ENCODE measurements around the gene THSD4.

THSD4 gene

GRCh38 chr15:71463156-71463665, 347.9 kb downstream of the THSD4 start:
- H3K4me1 ChIP-seq (ENCODE audit: control insufficient read depth, low read depth, low read length), result peaks cover 17% of the 10 kb centered on the region
- no peak overlapping the region for H3K27ac ChIP-seq (ENCODE audit: low read length)
- H3K36me3 ChIP-seq (ENCODE audit: control insufficient read depth, low read depth, low read length), result no peaks in the 10 kb centered on the region
- H3K4me3 ChIP-seq (ENCODE audit: low read length), result no peak overlapping the region
- no peaks in the 10 kb centered on the region for H3K9me3 ChIP-seq (ENCODE audit: control insufficient read depth, low read depth, low read length)
- no peaks in the 10 kb centered on the region for H3K27me3 ChIP-seq (ENCODE audit: control insufficient read depth, insufficient read depth, low read length)
- H3K9ac ChIP-seq (ENCODE audit: low read length), result no peak overlapping the region

- H3K27ac ChIP-seq (ENCODE audit: low read length), result no peak overlapping the region
Measured at GRCh38 chr15:71465131-71465955, 350.1 kb downstream of the THSD4 start.

GRCh38 chr15:71468715-71469114, 353.4 kb downstream of the THSD4 start:
- Histone ChIP-seq H3K4me3 (ENCODE audit: low read length) (no peak overlapping the region), H3K27me3 (ENCODE audit: control insufficient read depth, insufficient read depth, low read length) (no peaks in the 10 kb centered on the region), H3K4me1 (ENCODE audit: control insufficient read depth, low read depth, low read length) (peaks cover 14% of the 10 kb centered on the region)

More at GRCh38 chr15:71465131-71465955, 350.1 kb downstream of the THSD4 start:
- no peaks in the 10 kb centered on the region for H3K27me3 ChIP-seq (ENCODE audit: control insufficient read depth, insufficient read depth, low read length)
- H3K4me3 ChIP-seq (ENCODE audit: low read length), result no peak overlapping the region
- H3K36me3 ChIP-seq (ENCODE audit: control insufficient read depth, low read depth, low read length), result no peaks in the 10 kb centered on the region
- H3K9ac ChIP-seq (ENCODE audit: low read length), result no peak overlapping the region
- no peaks in the 10 kb centered on the region for H3K9me3 ChIP-seq (ENCODE audit: control insufficient read depth, low read depth, low read length)
- H3K4me1 ChIP-seq (ENCODE audit: control insufficient read depth, low read depth, low read length), result peaks cover 14% of the 10 kb centered on the region

DNA sequence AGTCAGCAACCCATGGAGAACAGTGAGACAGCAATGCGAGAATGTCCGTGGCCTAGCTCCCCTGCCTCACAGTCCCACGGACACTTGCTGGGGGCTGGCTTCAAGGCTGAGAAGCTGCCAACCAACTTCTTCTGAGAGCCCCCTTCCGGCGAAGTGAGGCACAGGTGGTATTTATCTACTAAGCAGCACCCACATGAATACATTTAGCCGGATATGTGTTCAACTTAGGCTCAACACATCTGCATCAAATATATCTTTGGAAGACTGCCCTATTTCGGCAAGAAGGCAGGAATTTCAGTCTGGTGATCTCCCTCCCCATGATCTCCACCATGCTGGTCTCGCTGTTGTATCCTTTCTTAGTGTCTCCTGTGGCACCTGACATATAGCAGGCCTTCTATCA, 354.1 kb downstream of the THSD4 start:
- no peaks in the 10 kb centered on the region for H3K36me3 ChIP-seq (ENCODE audit: control insufficient read depth, low read depth, low read length)
- no peak overlapping the region for H3K4me3 ChIP-seq (ENCODE audit: low read length)
- H3K9ac ChIP-seq (ENCODE audit: low read length), result no peak overlapping the region
- peaks cover 14% of the 10 kb centered on the region for H3K4me1 ChIP-seq (ENCODE audit: control insufficient read depth, low read depth, low read length)
- H3K27ac ChIP-seq (ENCODE audit: low read length), result no peak overlapping the region
- no peaks in the 10 kb centered on the region for H3K9me3 ChIP-seq (ENCODE audit: control insufficient read depth, low read depth, low read length)
- no peaks in the 10 kb centered on the region for H3K27me3 ChIP-seq (ENCODE audit: control insufficient read depth, insufficient read depth, low read length)

More at GRCh38 chr15:71468715-71469114, 353.4 kb downstream of the THSD4 start:
- no peaks in the 10 kb centered on the region for H3K9me3 ChIP-seq (ENCODE audit: control insufficient read depth, low read depth, low read length)
- H3K27ac ChIP-seq (ENCODE audit: low read length), result no peak overlapping the region
- H3K36me3 ChIP-seq (ENCODE audit: control insufficient read depth, low read depth, low read length), result no peaks in the 10 kb centered on the region
- no peak overlapping the region for H3K9ac ChIP-seq (ENCODE audit: low read length)

DNA sequence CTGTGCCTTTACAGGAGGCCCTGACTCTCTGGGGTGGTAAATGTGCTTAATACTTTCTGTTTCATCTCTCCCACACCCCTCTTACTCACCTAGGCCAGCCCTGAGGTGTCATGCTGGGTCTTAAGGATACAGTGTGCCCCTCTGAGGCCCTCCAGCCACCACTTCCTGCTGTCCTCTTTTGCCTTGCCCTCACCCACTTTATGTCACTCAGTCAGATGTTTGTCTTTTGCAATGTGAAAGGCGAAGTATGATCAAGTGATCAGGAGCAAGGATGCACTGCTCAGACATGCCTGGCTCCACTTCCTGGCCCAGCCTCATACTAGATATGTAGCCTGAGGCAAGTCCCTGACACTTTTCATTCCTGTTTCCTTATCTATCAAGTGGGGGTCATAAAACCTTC, 356.1 kb downstream of the THSD4 start:
- peaks cover 2% of the 10 kb centered on the region for H3K4me1 ChIP-seq (ENCODE audit: control insufficient read depth, low read depth, low read length)
- no peaks in the 10 kb centered on the region for H3K9me3 ChIP-seq (ENCODE audit: control insufficient read depth, low read depth, low read length)
- no peaks in the 10 kb centered on the region for H3K27me3 ChIP-seq (ENCODE audit: control insufficient read depth, insufficient read depth, low read length)
- H3K9ac ChIP-seq (ENCODE audit: low read length), result no peak overlapping the region
- H3K36me3 ChIP-seq (ENCODE audit: control insufficient read depth, low read depth, low read length), result no peaks in the 10 kb centered on the region
- no peak overlapping the region for H3K4me3 ChIP-seq (ENCODE audit: low read length)
- no peak overlapping the region for H3K27ac ChIP-seq (ENCODE audit: low read length)

DNA sequence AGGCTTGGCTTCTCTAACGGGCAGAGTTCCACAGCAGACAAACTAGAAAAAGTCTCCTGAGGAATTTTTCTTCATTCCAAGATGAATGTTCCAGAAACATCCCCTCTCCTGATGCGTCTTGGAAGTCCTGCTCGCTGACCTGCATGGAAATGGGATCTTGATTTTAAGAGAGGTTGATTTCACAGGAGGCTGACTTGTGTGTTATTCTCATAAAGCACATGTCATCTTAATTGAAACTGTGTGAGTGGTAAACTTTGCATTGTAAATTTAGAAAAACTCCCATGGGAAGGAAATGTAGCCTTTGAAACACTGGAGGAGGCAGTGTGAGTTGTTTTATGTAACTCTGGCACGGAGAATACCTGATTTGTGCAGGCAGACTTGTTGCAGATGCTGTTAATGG, 357.3 kb downstream of the THSD4 start:
- H3K36me3 ChIP-seq (ENCODE audit: control insufficient read depth, low read depth, low read length), result no peaks in the 10 kb centered on the region
- no peak overlapping the region for H3K9ac ChIP-seq (ENCODE audit: low read length)
- H3K4me3 ChIP-seq (ENCODE audit: low read length), result no peak overlapping the region
- no peaks in the 10 kb centered on the region for H3K27me3 ChIP-seq (ENCODE audit: control insufficient read depth, insufficient read depth, low read length)
- H3K27ac ChIP-seq (ENCODE audit: low read length), result no peak overlapping the region
- H3K9me3 ChIP-seq (ENCODE audit: control insufficient read depth, low read depth, low read length), result no peaks in the 10 kb centered on the region
- no peaks in the 10 kb centered on the region for H3K4me1 ChIP-seq (ENCODE audit: control insufficient read depth, low read depth, low read length)

- H3K4me1 ChIP-seq (ENCODE audit: control insufficient read depth, low read depth, low read length), result no peaks in the 10 kb centered on the region
- H3K4me3 ChIP-seq (ENCODE audit: low read length), result no peak overlapping the region
- no peak overlapping the region for H3K9ac ChIP-seq (ENCODE audit: low read length)
- no peaks in the 10 kb centered on the region for H3K9me3 ChIP-seq (ENCODE audit: control insufficient read depth, low read depth, low read length)
- H3K27ac ChIP-seq (ENCODE audit: low read length), result no peak overlapping the region
- H3K27me3 ChIP-seq (ENCODE audit: control insufficient read depth, insufficient read depth, low read length), result no peaks in the 10 kb centered on the region
- no peaks in the 10 kb centered on the region for H3K36me3 ChIP-seq (ENCODE audit: control insufficient read depth, low read depth, low read length)
Measured at GRCh38 chr15:71473751-71474150, 358.5 kb downstream of the THSD4 start.

- Histone ChIP-seq H3K36me3 (ENCODE audit: control insufficient read depth, low read depth, low read length) (no peaks in the 10 kb centered on the region), H3K27ac (ENCODE audit: low read length) (no peak overlapping the region), H3K4me1 (ENCODE audit: control insufficient read depth, low read depth, low read length) (no peaks in the 10 kb centered on the region), H3K9me3 (ENCODE audit: control insufficient read depth, low read depth, low read length) (no peaks in the 10 kb centered on the region), H3K4me3 (ENCODE audit: low read length) (no peak overlapping the region), H3K27me3 (ENCODE audit: control insufficient read depth, insufficient read depth, low read length) (no peaks in the 10 kb centered on the region), H3K9ac (ENCODE audit: low read length) (no peak overlapping the region)
Measured at GRCh38 chr15:71476823-71477222, 361.6 kb downstream of the THSD4 start.

- Histone ChIP-seq H3K27me3 (ENCODE audit: control insufficient read depth, insufficient read depth, low read length) (no peaks in the 10 kb centered on the region), H3K9me3 (ENCODE audit: control insufficient read depth, low read depth, low read length) (no peaks in the 10 kb centered on the region), H3K27ac (ENCODE audit: low read length) (no peak overlapping the region), H3K9ac (ENCODE audit: low read length) (no peak overlapping the region), H3K4me1 (ENCODE audit: control insufficient read depth, low read depth, low read length) (no peaks in the 10 kb centered on the region), H3K36me3 (ENCODE audit: control insufficient read depth, low read depth, low read length) (no peaks in the 10 kb centered on the region), H3K4me3 (ENCODE audit: low read length) (no peak overlapping the region)
Measured at GRCh38 chr15:71480556-71480955, 365.3 kb downstream of the THSD4 start.

DNA sequence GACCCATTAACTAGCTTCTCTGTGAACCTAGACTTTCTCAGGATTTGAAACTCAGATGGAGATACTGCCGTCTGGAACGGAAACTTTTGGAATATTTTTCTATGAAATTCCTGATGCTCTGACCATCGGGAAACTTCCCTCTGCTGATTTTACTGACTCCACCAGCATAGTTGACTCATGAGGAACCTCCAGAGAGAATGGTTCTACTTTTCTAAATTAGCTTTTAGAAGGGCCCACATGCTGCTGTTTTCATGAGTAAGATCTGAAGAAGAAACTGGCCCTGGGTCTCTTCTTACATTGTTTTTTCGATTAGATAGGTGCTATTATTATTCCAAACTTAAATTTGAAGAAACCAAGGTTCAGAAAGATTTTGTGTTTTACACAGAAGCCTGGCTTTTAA, 368.8 kb downstream of the THSD4 start:
- no peak overlapping the region for H3K27ac ChIP-seq (ENCODE audit: low read length)
- no peaks in the 10 kb centered on the region for H3K36me3 ChIP-seq (ENCODE audit: control insufficient read depth, low read depth, low read length)
- no peak overlapping the region for H3K9ac ChIP-seq (ENCODE audit: low read length)
- H3K27me3 ChIP-seq (ENCODE audit: control insufficient read depth, insufficient read depth, low read length), result no peaks in the 10 kb centered on the region
- no peaks in the 10 kb centered on the region for H3K4me1 ChIP-seq (ENCODE audit: control insufficient read depth, low read depth, low read length)
- H3K9me3 ChIP-seq (ENCODE audit: control insufficient read depth, low read depth, low read length), result no peaks in the 10 kb centered on the region
- H3K4me3 ChIP-seq (ENCODE audit: low read length), result no peak overlapping the region

DNA sequence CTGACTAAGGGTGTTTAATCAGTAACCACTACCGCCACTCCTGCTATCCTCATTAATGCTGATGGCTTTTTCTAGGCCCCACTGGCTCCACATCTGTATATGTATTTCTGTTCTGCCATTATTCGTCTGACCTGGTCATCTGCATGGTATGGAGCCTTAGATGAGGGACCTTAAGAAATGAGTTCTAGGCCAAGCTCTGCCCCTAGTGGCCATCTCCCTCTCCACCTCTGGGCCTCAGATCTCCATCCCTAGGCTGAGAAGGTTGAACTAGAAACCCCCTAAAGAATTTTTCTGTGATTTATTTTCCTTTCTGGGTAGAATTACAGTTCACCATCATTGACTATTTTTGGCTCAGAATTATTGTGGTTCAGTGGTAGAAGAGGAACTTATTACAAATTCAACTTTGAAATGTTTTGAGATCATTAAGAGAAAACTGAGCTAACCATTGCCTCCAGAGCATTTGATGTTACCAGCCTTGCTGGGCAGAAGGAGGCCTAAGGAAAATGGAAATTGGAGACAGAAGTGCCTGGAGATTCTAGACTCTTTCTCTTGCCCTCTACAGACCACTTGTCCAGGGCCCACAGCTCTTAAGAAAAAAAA, 369.9 kb downstream of the THSD4 start:
- H3K9me3 ChIP-seq (ENCODE audit: control insufficient read depth, low read depth, low read length), result no peaks in the 10 kb centered on the region
- no peak overlapping the region for H3K4me3 ChIP-seq (ENCODE audit: low read length)
- no peak overlapping the region for H3K9ac ChIP-seq (ENCODE audit: low read length)
- no peak overlapping the region for H3K27ac ChIP-seq (ENCODE audit: low read length)
- no peaks in the 10 kb centered on the region for H3K4me1 ChIP-seq (ENCODE audit: control insufficient read depth, low read depth, low read length)
- H3K27me3 ChIP-seq (ENCODE audit: control insufficient read depth, insufficient read depth, low read length), result no peaks in the 10 kb centered on the region
- H3K36me3 ChIP-seq (ENCODE audit: control insufficient read depth, low read depth, low read length), result no peaks in the 10 kb centered on the region

GRCh38 chr15:71489570-71489969, 374.3 kb downstream of the THSD4 start:
- no peaks in the 10 kb centered on the region for H3K36me3 ChIP-seq (ENCODE audit: control insufficient read depth, low read depth, low read length)
- H3K9me3 ChIP-seq (ENCODE audit: control insufficient read depth, low read depth, low read length), result no peaks in the 10 kb centered on the region
- H3K4me1 ChIP-seq (ENCODE audit: control insufficient read depth, low read depth, low read length), result no peaks in the 10 kb centered on the region
- H3K27ac ChIP-seq (ENCODE audit: low read length), result no peak overlapping the region
- no peaks in the 10 kb centered on the region for H3K27me3 ChIP-seq (ENCODE audit: control insufficient read depth, insufficient read depth, low read length)
- no peak overlapping the region for H3K4me3 ChIP-seq (ENCODE audit: low read length)
- H3K9ac ChIP-seq (ENCODE audit: low read length), result no peak overlapping the region
